Stimulated activated CD4-positive, alpha-beta T cell treated with anti-CD3 and anti-CD28 coated beads, Interleukin-12 subunit alpha, Interleukin-12 subunit beta, amount 100 ng/mL, for 24 hours (primary cell): ENCODE results near the gene ULK1.

Experiments used
- DNase-seq, 2 experiments: peaks; one replicate each; pipeline ENCODE4 v3.0.0-alpha.2; 2020; ENCODE audit warnings: low read depth in 2 of 2

ULK1 gene

GRCh38 chr12:131892711-131893604, 1.5 kb upstream of the ULK1 start:
- DNase-seq = no peak

GRCh38 chr12:131893605-131894312, 663 bp upstream of the ULK1 start:
- DNase-seq = no peak

- DNase-seq = no peak
These were observed 688 bp downstream of the ULK1 start for GRCh38 chr12:131894981-131895639.

- DNase-seq = no peak
These were observed 1.2 kb downstream of the ULK1 start for GRCh38 chr12:131895640-131896079.

GRCh38 chr12:131896080-131896810, 1.8 kb downstream of the ULK1 start:
- peak; percentile 31 to 61 for DNase-seq

- no peak for DNase-seq
These were observed 2.4 kb downstream of the ULK1 start for GRCh38 chr12:131896811-131897270.

GRCh38 chr12:131897276-131897675, 2.9 kb downstream of the ULK1 start:
- no peak for DNase-seq

GRCh38 chr12:131897875-131898274, 3.5 kb downstream of the ULK1 start:
- DNase-seq = no peak

GRCh38 chr12:131900397-131900796, 6.0 kb downstream of the ULK1 start:
- no peak for DNase-seq

GRCh38 chr12:131901431-131902331, 7.3 kb downstream of the ULK1 start:
- no peak for DNase-seq

- DNase-seq = no peak
These were observed 8.2 kb downstream of the ULK1 start for GRCh38 chr12:131902332-131903241.

- DNase-seq = no peak
These were observed 9.1 kb downstream of the ULK1 start for GRCh38 chr12:131903270-131904255.

- DNase-seq = no peak
These were observed 9.9 kb downstream of the ULK1 start for GRCh38 chr12:131904346-131904745.

GRCh38 chr12:131905081-131905629, 10.7 kb downstream of the ULK1 start:
- no peak for DNase-seq

GRCh38 chr12:131905630-131906091, 11.2 kb downstream of the ULK1 start:
- DNase-seq = no peak

GRCh38 chr12:131907379-131908091, 13.1 kb downstream of the ULK1 start:
- no peak for DNase-seq
